HCT116 (cell line): ENCODE measurements around the gene ITGA1.
"Not testable (repeated sequence)": the region's sequence is repeated elsewhere in the genome, so short reads cannot be mapped to it uniquely, and the experiment has no call there.

Experiments
- EZH2phosphoT487 ChIP-seq: fragments of 200-600 bp; IDR thresholded peaks from 2 replicates; pipeline ENCODE4 v1.6.1; 2018; ENCODE audit warnings: antibody characterized with exemption, borderline replicate concordance
- POLR2A ChIP-seq: IDR thresholded peaks from 2 replicates; pipeline ENCODE4 v1.7.0; 2011; ENCODE audit warnings: borderline replicate concordance; ENCODE audit not compliant: insufficient read depth, insufficient read length; ENCODE audit errors: extremely low read depth
- ZNF274 ChIP-seq: fragments of 200-500 bp; sonication (Bioruptor generic); IDR thresholded peaks from 2 replicates; pipeline ENCODE4 v1.6.1; 2014; ENCODE audit warnings: mild to moderate bottlenecking, low read depth, low read length, inconsistent platforms
- TF ChIP-seq, protein P1 (sequence below), 3 experiments: fragments of 200-600 bp in 1 of 3; sonication (generic) in 1 of 3; IDR thresholded peaks in 2 of 3; conservative IDR thresholded peaks in 1 of 3; 2 replicates each; pipeline ENCODE4 v1.5.1; 2012 to 2017; ENCODE audit warnings: low read depth in 2 of 3, low read length in 2 of 3, antibody characterized with exemption in 1 of 3, borderline replicate concordance in 1 of 3, control low read depth in 1 of 3, mild to moderate bottlenecking in 1 of 3, mixed read lengths in 1 of 3, mixed run types in 1 of 3, moderate library complexity in 1 of 3; ENCODE audit not compliant: insufficient read depth in 1 of 3
- TF ChIP-seq, protein P2 (sequence below): IDR thresholded peaks from 2 replicates; pipeline ENCODE4 v1.6.1; 2012

DNA sequence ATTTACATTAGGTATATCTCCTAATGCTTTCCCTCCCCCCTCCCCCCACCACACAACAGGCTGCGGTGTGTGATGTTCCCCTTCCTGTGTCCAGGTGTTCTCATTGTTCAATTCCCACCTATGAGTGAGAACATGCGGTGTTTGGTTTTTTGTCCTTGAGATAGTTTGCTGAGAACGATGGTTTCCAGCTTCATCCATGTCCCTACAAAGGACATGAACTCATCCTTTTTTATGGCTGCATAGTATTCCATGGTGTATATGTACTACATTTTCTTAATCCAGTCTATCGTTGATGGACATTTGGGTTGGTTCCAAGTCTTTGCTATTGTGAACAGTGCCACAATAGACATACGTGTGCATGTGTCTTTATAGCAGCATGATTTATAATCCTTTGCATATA lies 61.0 kb downstream of the ITGA1 start:
- TF ChIP-seq, protein P1, sequence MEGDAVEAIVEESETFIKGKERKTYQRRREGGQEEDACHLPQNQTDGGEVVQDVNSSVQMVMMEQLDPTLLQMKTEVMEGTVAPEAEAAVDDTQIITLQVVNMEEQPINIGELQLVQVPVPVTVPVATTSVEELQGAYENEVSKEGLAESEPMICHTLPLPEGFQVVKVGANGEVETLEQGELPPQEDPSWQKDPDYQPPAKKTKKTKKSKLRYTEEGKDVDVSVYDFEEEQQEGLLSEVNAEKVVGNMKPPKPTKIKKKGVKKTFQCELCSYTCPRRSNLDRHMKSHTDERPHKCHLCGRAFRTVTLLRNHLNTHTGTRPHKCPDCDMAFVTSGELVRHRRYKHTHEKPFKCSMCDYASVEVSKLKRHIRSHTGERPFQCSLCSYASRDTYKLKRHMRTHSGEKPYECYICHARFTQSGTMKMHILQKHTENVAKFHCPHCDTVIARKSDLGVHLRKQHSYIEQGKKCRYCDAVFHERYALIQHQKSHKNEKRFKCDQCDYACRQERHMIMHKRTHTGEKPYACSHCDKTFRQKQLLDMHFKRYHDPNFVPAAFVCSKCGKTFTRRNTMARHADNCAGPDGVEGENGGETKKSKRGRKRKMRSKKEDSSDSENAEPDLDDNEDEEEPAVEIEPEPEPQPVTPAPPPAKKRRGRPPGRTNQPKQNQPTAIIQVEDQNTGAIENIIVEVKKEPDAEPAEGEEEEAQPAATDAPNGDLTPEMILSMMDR (IDR thresholded peaks at IDR 0.05 in 2 of 3, conservative IDR thresholded peaks at IDR 0.05 in 1 of 3; ENCODE audit: borderline replicate concordance in 1 of 3, insufficient read depth in 1 of 3, low read depth in 2 of 3, low read length in 2 of 3): not testable (repeated sequence)
- TF ChIP-seq EZH2phosphoT487, POLR2A, ZNF274: not testable (repeated sequence)
- TF ChIP-seq, protein P2, sequence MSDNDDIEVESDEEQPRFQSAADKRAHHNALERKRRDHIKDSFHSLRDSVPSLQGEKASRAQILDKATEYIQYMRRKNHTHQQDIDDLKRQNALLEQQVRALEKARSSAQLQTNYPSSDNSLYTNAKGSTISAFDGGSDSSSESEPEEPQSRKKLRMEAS: not testable (repeated sequence)
